GM10266 (cell line): ENCODE measurements around the gene CXCL10.
A peak's percentile ranks its signal among the peaks of the same experiment; 100 is the strongest.

Source experiments
- DNase-seq: peaks from one replicate; pipeline ENCODE4 v3.0.0; 2012; ENCODE audit errors: extremely low spot score
- CTCF ChIP-seq: IDR thresholded peaks from 2 replicates; pipeline ENCODE4 v1.5.1; 2012; ENCODE audit warnings: mild to moderate bottlenecking, low read depth; ENCODE audit not compliant: control insufficient read depth, insufficient read depth; ENCODE audit errors: missing control alignments

Gene CXCL10

GRCh38 chr4:76023389-76023788 lies at the start of gene CXCL10:
CXCL10 (minus strand) TSS chr4:76023497; CDS start chr4:76023431, 66 bp downstream.
- no peak for DNase-seq
- TF ChIP-seq CTCF: no peak

GRCh38 chr4:76072760-76073159 lies 49.5 kb upstream of the CXCL10 start:
- no peak for DNase-seq
- no peak for TF ChIP-seq CTCF

DNA sequence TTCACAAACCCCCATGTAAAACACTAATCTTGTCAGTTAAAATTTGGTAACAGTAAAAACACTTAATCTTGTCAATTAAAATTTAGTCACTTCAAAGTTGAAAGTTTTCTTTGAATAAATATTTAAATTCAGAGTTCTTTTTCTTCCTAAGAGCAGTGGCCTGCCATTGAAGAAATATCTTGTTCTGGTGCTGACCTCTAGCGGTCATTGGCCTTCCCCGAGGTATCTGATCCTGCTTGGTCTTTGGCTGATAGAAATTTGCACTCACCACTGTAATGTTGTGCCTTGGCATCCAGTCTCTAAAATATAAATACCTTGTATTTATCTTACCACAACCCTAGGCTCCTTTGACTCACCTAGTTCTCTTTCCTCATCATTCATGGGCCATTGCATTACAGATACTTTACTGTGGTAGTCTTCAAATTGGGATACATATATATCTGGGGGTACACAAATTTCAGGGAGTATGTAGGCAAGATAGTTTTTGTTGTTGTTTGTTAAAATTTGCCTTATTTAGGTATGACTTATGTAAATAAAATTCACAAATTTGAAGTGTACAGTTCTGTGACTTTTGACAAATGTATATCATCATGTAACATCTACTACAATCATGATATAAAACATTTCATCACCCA lies 44.5 kb upstream of the CXCL10 start:
- peak; percentile 85 for TF ChIP-seq CTCF
- DNase-seq: peak; percentile 73

DNA sequence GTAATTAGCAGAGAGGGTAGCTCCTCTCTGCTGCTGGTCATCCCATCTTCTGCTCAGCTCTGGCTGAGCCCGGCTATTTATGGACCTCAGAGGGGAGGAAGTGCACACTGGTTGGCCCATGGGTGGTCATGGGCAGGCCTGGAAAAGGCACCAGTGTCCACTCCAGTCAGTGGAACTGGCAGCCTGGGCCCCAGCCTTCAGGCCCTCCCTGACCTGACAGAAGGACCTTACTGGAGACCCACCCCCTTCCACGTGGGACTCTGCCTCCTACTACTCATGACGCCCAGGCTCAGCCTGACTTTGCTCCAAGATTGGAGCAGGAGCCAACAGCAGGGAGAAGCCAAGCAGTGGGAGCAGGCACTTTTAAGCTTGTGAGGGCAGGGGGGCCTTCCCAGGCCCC lies 43.2 kb upstream of the CXCL10 start:
- DNase-seq: no peak
- TF ChIP-seq CTCF: no peak

DNA sequence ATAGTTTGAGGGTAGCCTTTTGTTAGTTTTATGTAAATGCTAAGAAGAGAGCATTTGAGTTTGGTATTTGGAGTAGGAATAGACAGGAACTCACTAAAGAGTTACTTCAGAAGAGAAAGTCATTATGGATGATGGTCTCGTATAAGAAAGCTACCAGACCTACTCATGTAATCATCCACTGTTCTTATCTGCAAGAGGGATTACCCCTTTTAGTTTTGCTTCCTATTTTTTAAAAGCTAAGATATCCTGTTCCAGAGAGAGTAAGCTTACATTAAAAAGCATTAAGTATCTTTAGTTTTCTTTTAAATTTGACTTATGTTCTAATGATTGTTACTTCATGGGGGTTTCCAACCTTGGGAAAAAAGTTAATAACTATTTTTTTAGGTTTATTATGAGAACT lies 38.7 kb upstream of the CXCL10 start:
- peak; percentile 59 for DNase-seq
- no peak for TF ChIP-seq CTCF

GRCh38 chr4:76061421-76061820 lies 38.1 kb upstream of the CXCL10 start:
- no peak for TF ChIP-seq CTCF
- no peak for DNase-seq

DNA sequence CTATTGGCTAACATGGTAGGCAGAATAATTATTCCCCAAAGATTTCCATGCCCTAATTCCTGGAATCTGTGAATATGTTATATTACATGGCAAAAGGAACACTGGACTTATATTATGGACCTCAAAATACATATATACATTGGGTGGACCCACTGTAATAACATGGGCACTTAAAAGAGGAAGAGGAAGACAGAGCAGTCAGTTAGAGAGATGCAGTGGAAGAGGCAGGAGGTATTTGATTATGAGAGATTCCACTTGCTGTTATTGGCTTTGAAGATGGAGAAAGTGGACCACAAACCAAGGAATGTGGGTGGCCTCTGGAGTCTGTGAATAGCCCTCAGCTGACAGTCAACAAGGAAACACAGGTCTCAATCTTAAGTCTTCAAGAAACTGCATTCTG lies 37.2 kb upstream of the CXCL10 start:
- DNase-seq: no peak
- no peak for TF ChIP-seq CTCF
